ENCODE measurements around the gene SFXN3. TPM values are rescaled to one million over a fixed set of nuclear protein-coding genes. Genes with fewer than 3 reads are reported as not detected.
A peak's percentile ranks its signal among the peaks of the same experiment; 100 is the strongest.

SFXN3 gene
- total RNA-seq, 1 donor from 2014 or later, result 0.09 TPM

- no peak for DNase-seq (ENCODE audit: low spot score)
- H3K4me1 ChIP-seq, result peaks cover 5% of the 10 kb centered on the region
- peaks cover 8% of the 10 kb centered on the region for H3F3A ChIP-seq (ENCODE audit: low read depth)
- H4K20me1 ChIP-seq (ENCODE audit: low read depth), result peaks cover 83% of the 10 kb centered on the region
- Mint-ChIP-seq H3K36me3 (peaks cover 7% of the 10 kb centered on the region), H3K4me3 (no peak overlapping the region), H3K4me1 (peaks cover 17% of the 10 kb centered on the region), H3K9me3 (no peaks in the 10 kb centered on the region), H3K27me3 (ENCODE audit: insufficient read depth, low read depth) (peaks cover 21% of the 10 kb centered on the region), H3K27ac (no peak overlapping the region)
- H3K36me3 ChIP-seq, result no peaks in the 10 kb centered on the region
- no peaks in the 10 kb centered on the region for H3K9me3 ChIP-seq (ENCODE audit: low read depth)
- peaks cover 17% of the 10 kb centered on the region for H3K79me2 ChIP-seq (ENCODE audit: low read depth)
- no peak for TF ChIP-seq EZH2 (IDR thresholded peaks at IDR 0.05)
- no peak for TF ChIP-seq CTCF (IDR thresholded peaks at IDR 0.05)
- no peak for TF ChIP-seq EZH2phosphoT487 (IDR thresholded peaks at IDR 0.05)
- H3K4me2 ChIP-seq, result no peak overlapping the region
- H3K27me3 ChIP-seq, result peaks cover 33% of the 10 kb centered on the region
- no peak overlapping the region for H3K4me3 ChIP-seq
- no peak overlapping the region for H3K9ac ChIP-seq
- H2AFZ ChIP-seq (replicated peaks), result no peak overlapping the region
- H3K27ac ChIP-seq, result no peak overlapping the region
Observed at GRCh38 chr10:101054351-101054750, 23.3 kb downstream of the SFXN3 start.

DNA sequence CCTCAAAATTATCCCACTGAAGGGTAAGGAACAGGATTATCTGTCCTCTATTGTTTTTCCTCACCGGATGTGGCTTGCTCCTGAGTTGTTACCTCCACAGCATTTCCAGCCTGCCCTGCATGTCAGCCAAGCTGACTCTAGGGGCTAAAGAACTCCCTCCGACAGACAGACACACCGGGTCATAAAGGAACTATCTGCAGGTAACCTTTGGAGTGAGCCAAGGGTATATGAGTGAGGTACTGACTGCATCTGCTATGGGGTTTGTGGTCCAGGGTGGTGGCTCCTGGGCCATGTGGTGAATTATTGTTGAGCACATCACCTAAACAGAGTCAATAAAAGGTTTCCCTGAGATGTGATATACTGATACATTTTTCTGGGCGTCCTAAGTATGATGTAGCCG lies 23.8 kb downstream of the SFXN3 start:
- peaks cover 10% of the 10 kb centered on the region for H3K4me1 ChIP-seq
- no peaks in the 10 kb centered on the region for H3K9me3 ChIP-seq (ENCODE audit: low read depth)
- Mint-ChIP-seq H3K27ac (no peak overlapping the region), H3K4me3 (no peak overlapping the region), H3K27me3 (ENCODE audit: insufficient read depth, low read depth) (peaks cover 15% of the 10 kb centered on the region), H3K9me3 (no peaks in the 10 kb centered on the region), H3K36me3 (peaks cover 7% of the 10 kb centered on the region), H3K4me1 (peaks cover 19% of the 10 kb centered on the region)
- H2AFZ ChIP-seq (replicated peaks), result no peak overlapping the region
- H3K79me2 ChIP-seq (ENCODE audit: low read depth), result peaks cover 23% of the 10 kb centered on the region
- peaks cover 28% of the 10 kb centered on the region for H3K27me3 ChIP-seq
- H3K4me3 ChIP-seq, result no peak overlapping the region
- no peaks in the 10 kb centered on the region for H3K36me3 ChIP-seq
- peaks cover 83% of the 10 kb centered on the region for H4K20me1 ChIP-seq (ENCODE audit: low read depth)
- H3K27ac ChIP-seq, result no peak overlapping the region
- no peak overlapping the region for H3K4me2 ChIP-seq
- no peak for DNase-seq (ENCODE audit: low spot score)
- H3F3A ChIP-seq (ENCODE audit: low read depth), result peaks cover 3% of the 10 kb centered on the region
- TF ChIP-seq EZH2 (IDR thresholded peaks at IDR 0.05), result no peak
- no peak overlapping the region for H3K9ac ChIP-seq

- no peak overlapping the region for H3K4me3 ChIP-seq
- no peak for DNase-seq (ENCODE audit: low spot score)
- H3K9me3 ChIP-seq (ENCODE audit: low read depth), result no peaks in the 10 kb centered on the region
- H3K27me3 ChIP-seq, result peaks cover 22% of the 10 kb centered on the region
- TF ChIP-seq EZH2 (IDR thresholded peaks at IDR 0.05) (no peak), EZH2phosphoT487 (IDR thresholded peaks at IDR 0.05) (no peak), CTCF (IDR thresholded peaks at IDR 0.05) (peak; percentile 30)
- Mint-ChIP-seq H3K27ac (no peak overlapping the region), H3K4me3 (no peak overlapping the region), H3K27me3 (ENCODE audit: insufficient read depth, low read depth) (peaks cover 12% of the 10 kb centered on the region), H3K9me3 (no peaks in the 10 kb centered on the region), H3K36me3 (peaks cover 7% of the 10 kb centered on the region), H3K4me1 (peaks cover 21% of the 10 kb centered on the region)
- H3K79me2 ChIP-seq (ENCODE audit: low read depth), result peaks cover 23% of the 10 kb centered on the region
- H3K36me3 ChIP-seq, result no peaks in the 10 kb centered on the region
- no peak overlapping the region for H3K27ac ChIP-seq
- H3F3A ChIP-seq (ENCODE audit: low read depth), result peaks cover 4% of the 10 kb centered on the region
- no peak overlapping the region for H3K9ac ChIP-seq
- H3K4me2 ChIP-seq, result no peak overlapping the region
- H4K20me1 ChIP-seq (ENCODE audit: low read depth), result peaks cover 78% of the 10 kb centered on the region
- H2AFZ ChIP-seq (replicated peaks), result no peak overlapping the region
- H3K4me1 ChIP-seq, result peaks cover 9% of the 10 kb centered on the region
Observed at GRCh38 chr10:101055411-101055810, 24.4 kb downstream of the SFXN3 start.

DNA sequence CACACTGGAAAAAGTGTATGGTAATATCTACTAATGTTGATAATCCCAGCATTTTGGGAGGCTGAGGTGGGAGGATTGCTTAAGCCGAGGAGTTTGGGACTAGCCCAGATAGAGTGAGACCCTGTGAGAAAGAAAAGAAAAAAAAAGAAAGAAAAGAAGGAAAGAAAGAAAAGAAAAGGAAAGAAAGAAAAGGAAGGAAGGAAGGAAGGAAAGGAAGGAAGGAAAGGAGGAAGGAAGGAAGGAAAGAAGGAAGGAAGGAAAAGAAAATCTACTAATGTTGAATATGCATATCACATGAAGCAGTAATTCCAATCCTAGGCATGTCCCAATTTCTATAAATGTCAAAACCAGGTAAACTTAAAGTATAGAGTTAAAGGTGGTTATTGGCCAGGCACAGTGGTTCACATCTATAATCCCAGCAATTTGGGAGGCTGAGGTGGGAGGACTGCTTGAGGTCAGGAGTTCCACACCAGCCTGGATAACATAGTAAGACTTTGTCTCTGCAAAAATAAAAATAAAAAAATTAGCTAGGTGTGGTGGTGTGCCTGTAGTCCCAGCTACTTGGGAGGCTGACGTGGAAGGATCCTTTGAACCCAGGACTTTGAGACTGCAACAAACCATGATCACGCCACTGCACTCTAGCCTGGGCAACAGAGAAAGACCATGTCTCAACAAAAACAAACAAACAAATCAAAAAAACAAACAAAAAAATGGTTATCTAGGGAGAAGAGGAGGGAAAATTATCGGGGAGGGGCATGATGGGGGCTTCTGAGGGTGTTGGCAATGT lies 25.5 kb downstream of the SFXN3 start:
- Mint-ChIP-seq H3K4me1 (peaks cover 15% of the 10 kb centered on the region), H3K27me3 (ENCODE audit: insufficient read depth, low read depth) (peaks cover 4% of the 10 kb centered on the region), H3K9me3 (no peaks in the 10 kb centered on the region), H3K36me3 (peaks cover 7% of the 10 kb centered on the region), H3K4me3 (no peak overlapping the region), H3K27ac (no peak overlapping the region)
- Histone ChIP-seq H3K27ac (no peak overlapping the region), H3K9me3 (ENCODE audit: low read depth) (no peaks in the 10 kb centered on the region), H3K36me3 (no peaks in the 10 kb centered on the region), H3K79me2 (ENCODE audit: low read depth) (peaks cover 23% of the 10 kb centered on the region), H3K27me3 (peaks cover 16% of the 10 kb centered on the region), H3K4me3 (no peak overlapping the region), H4K20me1 (ENCODE audit: low read depth) (peaks cover 66% of the 10 kb centered on the region), H2AFZ (replicated peaks) (no peak overlapping the region), H3K4me2 (no peak overlapping the region), H3K4me1 (peaks cover 7% of the 10 kb centered on the region), H3K9ac (no peak overlapping the region), H3F3A (ENCODE audit: low read depth) (peaks cover 10% of the 10 kb centered on the region)
- TF ChIP-seq EZH2 (IDR thresholded peaks at IDR 0.05) (no peak), CTCF (IDR thresholded peaks at IDR 0.05) (no peak), EZH2phosphoT487 (IDR thresholded peaks at IDR 0.05) (no peak)
- DNase-seq (ENCODE audit: low spot score), result no peak
